Urinary bladder (tissue), 4 donors: ENCODE results near the gene CIDEA. TPM values are rescaled to one million over a fixed set of nuclear protein-coding genes. Genes with fewer than 3 reads are reported as not detected.

Source experiments
- DNase-seq: peaks from one replicate; pipeline ENCODE4 v3.0.0-alpha.2; 2015; ENCODE audit errors: extremely low spot score
- H3K27ac ChIP-seq: one replicate; pipeline ENCODE4 v1.5.1; 2013; ENCODE audit warnings: low read depth, mild to moderate bottlenecking, moderate library complexity
- H3K36me3 ChIP-seq: one replicate; pipeline ENCODE4 v1.6.1; 2013; ENCODE audit warnings: mild to moderate bottlenecking, moderate library complexity; ENCODE audit not compliant: insufficient read depth
- H3K4me1 ChIP-seq: one replicate; pipeline ENCODE4 v1.6.1; 2013; ENCODE audit warnings: mild to moderate bottlenecking, moderate library complexity; ENCODE audit not compliant: insufficient read depth
- H3K4me3 ChIP-seq: one replicate; pipeline ENCODE4 v1.5.1; 2013; ENCODE audit warnings: low read depth, low read length
- WGBS: extraction: QIAGEN DNeasy Blood & Tissue Kit; methylation state at CpG from one replicate; pipeline ENCODE4 v1.1.7; 2013; 5-methylcytosine and 5-hydroxymethylcytosine counted together
- polyA plus RNA-seq: library from polyadenylated mRNA; stranded (reverse); fragments of 200-250 nt; gene quantifications from one replicate; pipeline ENCODE4 v1.2.3, GENCODE V29; 2013
- total RNA-seq: library from RNA; depleted of rRNA; stranded (reverse); fragments of >200 nt; gene quantifications from one replicate; pipeline ENCODE4 v1.2.3, GENCODE V29; 2014
- donor health status: healthy with polysubstance abuse.
- donor health status: healthy.

Gene CIDEA
- total and polyA plus RNA-seq, 2 donors = 0.48 to 2.2 TPM

DNA sequence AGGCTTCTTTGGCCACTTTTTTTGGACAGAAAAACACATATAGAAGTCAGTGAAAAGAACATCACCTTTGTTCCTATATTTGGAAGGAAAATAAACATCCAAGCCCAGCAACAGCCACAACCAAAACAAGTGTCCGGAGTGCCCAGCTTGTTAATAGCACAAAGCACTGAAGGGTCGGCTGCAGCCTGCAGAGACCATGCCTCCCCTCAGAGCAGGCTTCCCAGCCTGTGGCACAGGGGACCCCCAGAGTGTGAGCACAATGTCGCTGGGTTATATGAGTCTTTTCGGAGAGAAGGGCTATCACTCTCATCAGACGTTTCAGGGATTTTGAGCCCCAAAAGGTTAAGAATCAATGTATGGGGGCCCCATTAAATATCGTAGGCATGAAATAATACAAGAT, 6.2 kb upstream of the CIDEA start:
- Histone ChIP-seq H3K4me3 (no peak overlapping the region), H3K27ac (no peak overlapping the region), H3K36me3 (no peaks in the 10 kb centered on the region), H3K4me1 (no peaks in the 10 kb centered on the region)
- 80% methylated on average over 6 of the region's 6 CpGs for WGBS
- no peak for DNase-seq

DNA sequence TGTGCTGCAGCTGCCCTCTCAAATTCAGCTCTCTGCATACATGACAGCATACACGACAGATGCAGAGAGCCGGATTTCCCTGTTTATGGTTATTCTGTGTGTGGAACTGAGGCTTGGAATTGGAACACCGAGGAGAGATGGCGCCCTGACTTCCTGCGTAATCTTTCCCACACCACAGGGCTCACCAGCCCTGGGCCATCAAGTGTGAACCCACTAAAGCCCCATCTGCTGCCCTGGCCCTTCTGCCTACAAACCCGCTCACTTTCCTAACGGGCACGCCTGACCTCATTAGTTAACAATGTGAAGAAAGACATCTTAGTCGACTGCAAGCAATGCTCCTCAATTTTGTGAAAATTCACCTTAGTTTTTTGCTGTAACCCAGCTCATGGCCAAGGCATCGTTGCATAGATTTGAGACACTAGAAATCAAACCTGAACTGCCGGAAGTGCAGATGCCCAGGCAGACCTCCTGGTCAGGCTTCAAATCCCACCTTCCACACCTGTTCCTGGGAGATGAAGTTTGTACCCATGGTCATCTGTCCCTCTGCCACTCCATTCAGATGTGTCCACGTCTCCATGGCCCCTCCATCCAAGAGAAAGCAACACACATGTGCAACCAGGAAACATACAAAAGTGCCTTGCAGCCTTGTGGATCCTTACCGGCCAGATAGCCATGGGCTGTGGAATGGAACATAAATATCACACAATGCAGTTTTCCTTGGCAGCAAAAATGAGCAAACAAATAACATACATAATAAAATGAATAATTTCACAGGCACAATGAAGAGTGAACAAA, 5.0 kb upstream of the CIDEA start:
- Histone ChIP-seq H3K36me3 (no peaks in the 10 kb centered on the region), H3K4me3 (no peak overlapping the region), H3K4me1 (no peaks in the 10 kb centered on the region), H3K27ac (no peak overlapping the region)
- no peak for DNase-seq
- 74% methylated on average over 13 of the region's 13 CpGs for WGBS

DNA sequence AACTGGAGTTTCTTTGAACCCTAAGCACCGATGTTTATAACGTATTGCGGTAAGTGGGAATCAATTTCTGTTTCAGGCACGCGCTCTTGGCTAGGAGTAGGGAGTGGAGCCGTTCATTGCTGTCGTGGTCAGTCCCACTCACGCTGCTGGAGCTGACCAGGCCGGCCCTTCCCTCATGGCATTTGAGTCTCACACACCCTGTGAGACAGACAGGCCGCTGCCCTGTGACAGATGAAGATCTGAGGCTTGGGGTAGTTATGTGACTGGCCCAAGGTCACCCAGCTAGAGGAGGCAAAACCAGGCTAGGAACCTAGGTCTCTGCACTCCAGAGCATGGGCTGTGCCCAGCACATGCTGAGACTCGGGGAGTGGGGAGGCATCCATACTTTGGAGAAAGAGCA, 2.9 kb upstream of the CIDEA start:
- WGBS = 90% methylated on average over 11 of the region's 11 CpGs
- Histone ChIP-seq H3K4me1 (no peaks in the 10 kb centered on the region), H3K27ac (no peak overlapping the region), H3K4me3 (no peak overlapping the region), H3K36me3 (no peaks in the 10 kb centered on the region)
- no peak for DNase-seq

DNA sequence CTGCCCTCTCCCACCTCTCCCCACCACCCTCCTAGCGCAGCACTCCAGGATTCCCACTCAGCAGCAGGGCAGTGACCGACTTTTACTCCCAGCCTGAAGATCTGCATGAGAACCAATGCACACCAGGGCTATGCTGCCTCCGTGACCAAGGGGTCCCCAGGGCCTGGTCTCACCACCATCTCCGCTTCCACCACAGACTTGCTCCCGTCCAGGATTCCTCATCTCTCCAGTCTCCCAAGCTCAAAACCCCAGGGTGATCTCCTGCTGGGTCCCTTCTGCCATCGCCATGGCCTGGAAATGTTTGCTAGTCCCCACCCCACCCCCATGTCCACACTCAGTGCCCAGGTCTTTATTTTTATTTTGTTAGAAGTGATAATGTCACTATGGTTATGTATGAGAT, 2.1 kb upstream of the CIDEA start:
- Histone ChIP-seq H3K4me1 (no peaks in the 10 kb centered on the region), H3K27ac (no peak overlapping the region), H3K36me3 (no peaks in the 10 kb centered on the region), H3K4me3 (no peak overlapping the region)
- WGBS = 88% methylated on average over 6 of the region's 6 CpGs
- no peak for DNase-seq

DNA sequence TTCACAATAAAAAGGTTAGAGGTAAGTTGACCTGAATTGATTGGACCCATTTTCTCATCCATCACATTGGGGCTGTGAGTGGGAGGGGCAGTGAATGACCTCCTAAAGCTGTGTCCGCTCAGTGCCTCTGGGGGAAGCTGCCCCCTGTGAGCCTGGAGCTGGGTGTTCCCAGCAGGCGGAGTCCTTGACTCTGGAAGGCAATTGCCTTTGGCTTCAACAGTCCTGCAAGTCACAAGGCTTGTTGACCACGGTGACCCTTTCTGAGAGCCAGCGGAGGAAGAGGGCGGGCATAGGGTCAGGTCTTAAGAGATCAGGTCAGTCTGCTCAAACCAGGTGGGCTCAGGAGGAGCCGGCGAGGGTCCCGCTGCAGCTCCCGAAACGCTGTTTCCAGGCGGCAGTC, 1.1 kb upstream of the CIDEA start:
- Histone ChIP-seq H3K4me3 (no peak overlapping the region), H3K4me1 (no peaks in the 10 kb centered on the region), H3K27ac (no peak overlapping the region), H3K36me3 (no peaks in the 10 kb centered on the region)
- 42% methylated on average over 11 of the region's 11 CpGs for WGBS
- no peak for DNase-seq

DNA sequence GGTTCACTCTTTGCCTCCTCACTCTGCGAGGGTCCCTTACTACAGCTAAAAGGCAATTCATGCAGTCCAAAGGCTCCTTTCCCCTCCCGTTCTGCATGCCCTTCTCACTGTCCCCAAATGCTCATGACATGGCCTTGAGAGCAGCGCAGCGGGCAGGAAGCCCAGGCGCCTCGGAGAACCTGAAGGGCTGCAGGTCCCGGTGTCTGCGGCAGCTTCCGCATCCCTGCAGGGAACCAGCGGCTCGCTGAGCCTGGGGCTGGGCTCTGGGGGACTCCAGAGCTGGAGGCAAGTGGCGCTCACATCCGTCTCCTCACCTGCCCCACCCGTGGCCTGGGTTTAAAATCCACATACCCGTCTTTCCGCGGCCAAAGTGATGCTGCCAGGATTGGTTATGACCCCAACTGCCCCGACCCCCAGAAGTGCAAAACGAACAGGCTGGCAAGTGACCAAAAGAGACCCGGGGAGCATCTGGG, 462 bp upstream of the CIDEA start:
- Histone ChIP-seq H3K4me3 (no peak overlapping the region), H3K4me1 (no peaks in the 10 kb centered on the region), H3K36me3 (no peaks in the 10 kb centered on the region), H3K27ac (no peak overlapping the region)
- 4% methylated on average over 20 of the region's 20 CpGs for WGBS
- no peak for DNase-seq

DNA sequence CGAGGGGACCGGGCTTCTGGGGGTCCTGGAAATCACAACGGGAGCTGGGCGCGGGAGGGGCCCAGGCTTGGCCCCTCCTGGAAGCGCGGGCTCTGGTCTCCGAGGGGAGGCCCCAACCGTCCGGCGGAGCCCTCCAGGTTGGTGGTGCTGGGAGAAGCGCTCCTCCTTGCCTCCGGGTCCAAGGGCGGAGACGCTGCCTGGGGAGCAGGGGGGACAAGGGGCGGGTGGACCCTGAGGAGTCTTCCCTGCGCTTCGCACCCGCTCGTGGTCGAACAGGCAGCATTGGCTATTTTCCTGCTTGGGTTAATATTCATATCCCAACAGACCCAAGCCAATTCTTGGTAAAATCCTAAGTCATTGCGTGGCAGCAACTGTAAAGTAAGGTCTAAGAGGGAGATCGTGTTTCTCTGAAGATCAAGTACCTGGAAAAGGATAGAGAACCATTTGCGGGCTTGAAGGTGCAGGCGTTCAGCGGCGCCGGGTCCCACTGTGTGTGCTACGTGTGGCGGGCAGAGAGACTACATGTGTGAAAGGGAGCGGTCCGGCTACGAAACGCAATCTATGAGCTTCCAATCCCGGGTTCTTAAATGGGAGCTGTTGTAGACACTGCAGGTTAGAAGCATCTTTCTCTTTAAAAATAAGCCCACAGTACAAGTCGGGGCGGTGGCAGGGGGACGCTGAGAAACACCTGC, 805 bp downstream of the CIDEA start:
- no peak overlapping the region for H3K27ac ChIP-seq
- no peaks in the 10 kb centered on the region for H3K36me3 ChIP-seq
- H3K4me1 ChIP-seq = no peaks in the 10 kb centered on the region
- no peak overlapping the region for H3K4me3 ChIP-seq
- 54% methylated on average over 38 of the region's 38 CpGs for WGBS
- no peak for DNase-seq

DNA sequence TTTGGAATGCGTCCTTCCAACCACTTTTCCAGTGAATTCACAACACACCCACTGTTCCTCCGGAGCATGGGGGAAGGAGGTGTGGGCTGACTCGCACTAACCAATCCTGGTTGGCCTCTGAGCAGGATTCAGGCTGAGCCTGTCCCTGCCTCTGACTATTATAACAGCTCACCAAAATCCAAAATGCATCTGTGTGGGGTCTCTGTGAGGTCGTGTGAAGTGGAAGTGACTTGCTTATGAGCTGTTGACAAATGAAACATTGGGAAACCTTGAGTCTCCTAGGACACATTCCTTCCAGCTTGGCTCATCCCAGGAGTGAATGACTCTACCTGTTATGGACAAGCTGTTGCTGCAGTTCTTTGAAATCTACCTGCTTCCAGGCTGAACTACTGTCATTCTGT, 1.5 kb downstream of the CIDEA start:
- Histone ChIP-seq H3K4me3 (no peak overlapping the region), H3K4me1 (no peaks in the 10 kb centered on the region), H3K36me3 (no peaks in the 10 kb centered on the region), H3K27ac (no peak overlapping the region)
- no peak for DNase-seq
- WGBS = 72% methylated on average over 4 of the region's 4 CpGs

DNA sequence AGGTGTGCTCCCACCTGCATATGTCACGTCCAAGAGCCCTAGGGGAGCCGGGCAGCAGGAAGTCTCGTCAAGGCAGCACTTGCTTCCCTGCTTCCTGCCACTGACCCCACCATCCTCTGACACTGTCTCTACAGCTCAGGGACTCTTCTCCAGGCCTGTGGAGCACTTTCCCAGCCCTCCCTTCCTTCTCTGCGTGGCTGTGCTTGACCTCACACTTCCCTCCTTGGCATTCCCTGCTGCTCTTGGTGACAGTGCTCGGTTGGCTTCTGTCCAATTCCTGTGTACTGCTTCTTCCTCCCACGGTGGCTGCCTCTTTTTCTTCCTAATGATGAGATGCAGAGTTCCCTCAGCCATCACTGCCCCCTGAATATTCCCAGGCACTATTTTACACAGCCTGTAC, 2.8 kb downstream of the CIDEA start:
- H3K4me1 ChIP-seq = no peaks in the 10 kb centered on the region
- no peak overlapping the region for H3K4me3 ChIP-seq
- WGBS = 57% methylated on average over 6 of the region's 6 CpGs
- no peak for DNase-seq
- no peaks in the 10 kb centered on the region for H3K36me3 ChIP-seq
- no peak overlapping the region for H3K27ac ChIP-seq

DNA sequence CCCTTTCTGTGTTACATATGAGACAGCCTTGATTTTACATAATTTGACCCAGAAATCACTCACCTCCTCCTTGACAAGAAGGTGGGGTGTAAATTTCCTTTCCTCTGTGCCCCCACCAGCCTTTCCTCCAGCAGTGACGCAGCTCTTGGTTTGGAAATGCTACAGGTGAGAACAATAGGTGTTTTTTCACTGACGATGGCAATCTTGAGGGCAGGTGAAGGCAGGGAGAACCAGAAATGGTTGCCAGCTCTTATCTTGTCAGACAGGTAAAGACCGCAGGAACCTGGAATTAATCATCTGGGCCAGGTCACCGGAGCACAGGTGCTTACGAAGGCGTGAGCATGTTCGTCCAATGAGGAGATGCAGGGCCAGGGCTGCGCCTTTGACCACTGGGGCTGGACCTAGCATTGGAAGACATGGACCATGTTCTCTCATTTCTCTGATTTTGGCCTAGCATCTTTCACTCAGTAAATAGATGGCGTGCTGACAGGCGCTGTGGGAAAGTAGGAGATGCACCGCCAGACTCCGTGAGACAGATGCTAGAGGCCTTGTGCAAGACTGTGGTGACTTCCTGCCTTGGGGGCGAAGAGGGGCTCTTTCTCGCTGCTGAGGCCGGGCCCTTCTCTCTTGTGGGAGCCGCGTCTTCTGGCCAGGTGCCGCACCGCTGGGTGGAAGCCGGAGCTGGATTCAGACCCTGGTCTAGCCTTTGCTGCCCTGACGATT, 4.0 kb downstream of the CIDEA start:
- no peak overlapping the region for H3K4me3 ChIP-seq
- no peaks in the 10 kb centered on the region for H3K36me3 ChIP-seq
- H3K4me1 ChIP-seq = no peaks in the 10 kb centered on the region
- DNase-seq = no peak
- 93% methylated on average over 21 of the region's 21 CpGs for WGBS
- peak overlapping the region; percentile 42 for H3K27ac ChIP-seq

DNA sequence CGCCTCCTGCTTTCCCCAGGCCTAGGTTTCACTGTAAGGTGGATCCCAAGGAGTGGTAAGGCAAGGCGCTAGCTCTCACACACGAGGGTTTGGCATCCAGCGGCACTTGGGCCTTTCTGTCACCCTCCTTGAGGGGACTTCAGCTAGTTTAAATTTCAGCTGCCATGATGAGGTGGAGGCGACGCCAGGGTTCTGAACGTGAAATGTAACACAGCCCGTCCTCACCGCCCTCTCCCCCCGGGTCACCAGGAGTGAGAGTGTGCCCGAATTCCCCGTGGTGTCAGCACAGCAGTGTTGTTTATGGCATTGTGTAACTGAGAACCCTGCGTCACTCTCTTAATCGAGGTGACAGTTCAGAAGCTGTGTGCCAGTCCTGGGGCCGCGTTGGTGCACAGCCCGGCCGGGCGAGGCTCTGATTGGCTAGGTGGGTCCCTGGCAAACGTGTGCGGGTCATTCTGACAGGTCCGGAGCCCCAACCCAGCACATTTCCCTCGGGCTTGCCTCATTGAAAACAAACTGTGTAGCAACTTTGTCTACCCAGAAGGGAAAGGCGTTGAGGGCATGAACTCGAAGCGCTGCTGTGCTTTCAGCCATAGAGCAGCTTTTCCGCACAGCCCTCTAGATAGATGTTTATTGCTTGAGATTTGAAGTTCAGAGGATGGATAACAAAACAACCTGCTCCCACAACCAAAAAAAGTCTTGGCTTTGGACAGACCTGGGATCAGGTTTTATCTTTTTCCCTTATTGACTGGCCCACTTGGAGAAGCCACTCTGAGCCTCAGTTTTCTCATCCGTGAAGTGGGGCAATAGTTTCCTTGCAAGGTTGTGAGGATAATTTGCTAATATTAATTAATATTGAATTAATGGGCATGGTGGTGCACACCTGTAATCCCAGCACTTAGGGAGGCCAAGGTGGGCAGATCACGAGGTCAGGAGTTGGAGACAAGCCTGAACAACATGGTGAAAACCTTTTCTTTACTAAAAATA, 4.9 kb downstream of the CIDEA start:
- Histone ChIP-seq H3K27ac (peak overlapping the region; percentile 42), H3K4me1 (no peaks in the 10 kb centered on the region), H3K36me3 (no peaks in the 10 kb centered on the region), H3K4me3 (no peak overlapping the region)
- WGBS = 84% methylated on average over 29 of the region's 29 CpGs
- no peak for DNase-seq

DNA sequence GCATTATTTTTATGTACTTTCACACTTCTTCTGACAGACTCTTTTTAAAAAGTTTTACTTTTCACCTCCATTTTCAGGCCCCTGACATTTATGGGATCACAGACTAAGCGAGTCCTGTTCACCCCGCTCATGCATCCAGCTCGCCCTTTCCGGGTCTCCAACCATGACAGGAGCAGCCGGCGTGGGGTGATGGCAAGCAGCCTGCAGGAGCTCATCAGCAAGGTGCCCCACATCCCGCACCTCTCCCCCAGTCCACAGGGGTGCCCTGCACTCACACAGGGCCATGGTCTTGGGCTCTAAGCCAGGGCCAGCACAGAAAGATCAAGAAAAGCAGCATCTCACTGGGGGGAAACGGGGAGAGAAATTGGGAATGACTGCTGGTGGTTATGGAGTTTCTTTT, 8.6 kb downstream of the CIDEA start:
- DNase-seq = no peak
- WGBS = 76% methylated on average over 8 of the region's 8 CpGs
- Histone ChIP-seq H3K4me1 (no peaks in the 10 kb centered on the region), H3K4me3 (no peak overlapping the region), H3K27ac (no peak overlapping the region), H3K36me3 (no peaks in the 10 kb centered on the region)

DNA sequence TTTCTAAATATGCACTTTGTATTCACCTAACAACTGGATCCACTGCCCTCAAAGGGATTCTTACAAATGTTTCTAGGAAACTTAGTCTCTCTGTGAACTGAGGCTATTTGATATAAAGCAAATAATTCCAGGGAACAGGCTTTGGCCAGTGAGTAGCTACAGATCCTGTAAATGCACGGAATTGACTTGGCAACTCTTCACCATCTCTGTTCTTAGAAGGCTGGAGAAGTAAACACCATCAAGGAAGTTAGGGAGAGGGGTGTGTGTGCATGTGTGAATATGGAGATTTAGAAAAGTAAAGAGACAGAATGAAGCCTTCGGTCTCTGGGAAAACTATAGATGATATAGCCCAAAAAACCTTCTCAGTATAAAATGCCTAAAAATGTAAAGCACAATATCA, 10.7 kb downstream of the CIDEA start:
- DNase-seq = no peak
- H3K4me1 ChIP-seq = no peaks in the 10 kb centered on the region
- no peak overlapping the region for H3K27ac ChIP-seq
- no peaks in the 10 kb centered on the region for H3K36me3 ChIP-seq
- no peak overlapping the region for H3K4me3 ChIP-seq
- WGBS = 48% methylated on average over 2 of the region's 2 CpGs
